GM12878 (cell line): ENCODE measurements around the gene FAM107A. TPM values are rescaled to one million over a fixed set of nuclear protein-coding genes. Genes with fewer than 3 reads are reported as not detected.

ENCODE experiments used
- ATAC-seq: fragments of 200-7000 bp; cut with Tn5 transposase; 3 replicates; pipeline ENCODE4 v1.9.1; 2020; ENCODE audit warnings: mild to moderate bottlenecking, moderate library complexity
- BruUV-seq: library from RNA; stranded (reverse); fragments of 400-500 nt; replicated peaks from 2 replicates; lab custom pipeline; 2021; lab: Mats Ljungman, UMichigan
- CTCF ChIA-PET: fragments of 300-600 bp; sonication (Branson Sonifier 250); formaldehyde crosslinking; extraction: SDS; loops from one replicate; lab custom pipeline; 2021; ENCODE audit warnings: inconsistent platforms; lab: Yijun Ruan, JAX
- POLR2A ChIA-PET: fragments of 350-600 bp; formaldehyde crosslinking; extraction: SDS; loops from one replicate; lab custom pipeline; 2021; ENCODE audit warnings: inconsistent platforms; lab: Charles Lee
- RAD21 ChIA-PET: fragments of 300-600 bp; sonication (Branson Sonifier 250); formaldehyde crosslinking; loops from one replicate; lab custom pipeline; 2023; ENCODE audit warnings: antibody characterized with exemption; ENCODE audit not compliant: unreplicated experiment; lab: Charles Lee
- SMC1A ChIA-PET: fragments of 300-600 bp; sonication (Branson Sonifier 250); formaldehyde crosslinking; loops from one replicate; lab custom pipeline; 2023; ENCODE audit not compliant: unreplicated experiment, uncharacterized antibody; lab: Charles Lee
- DNase-seq: peaks from one replicate; pipeline ENCODE4 v3.0.0-alpha.2; 2011; ENCODE audit warnings: low read depth, low spot score
- FAIRE-seq: peaks from 3 replicates; lab custom pipeline; 2011; peaks lifted over from hg19 to GRCh38; lab: Jason Lieb, UNC
- H2AFZ ChIP-seq: 2 replicates; pipeline ENCODE4 v1.6.0; 2011; ENCODE audit warnings: low read depth, low read length, control low read depth; ENCODE audit not compliant: control insufficient read depth
- H3K27ac ChIP-seq: 2 replicates; pipeline ENCODE4 v1.5.1; 2011; ENCODE audit warnings: control low read depth; ENCODE audit not compliant: control insufficient read depth, insufficient read depth
- H3K27me3 ChIP-seq, 2 experiments: replicated peaks in 1 of 2; 2 replicates each; pipeline versions ENCODE4 v1.6.0 to v1.6.1; 2011; ENCODE audit warnings: low read length in 1 of 2; ENCODE audit not compliant: control insufficient read depth in 2 of 2, insufficient read depth in 2 of 2
- H3K36me3 ChIP-seq, 2 experiments: 2 replicates each; pipeline ENCODE4 v1.5.1; 2011; ENCODE audit warnings: low read length in 1 of 2; ENCODE audit not compliant: control insufficient read depth in 2 of 2, insufficient read depth in 2 of 2
- H3K4me1 ChIP-seq: 2 replicates; pipeline ENCODE4 v1.6.1; 2011; ENCODE audit warnings: mild to moderate bottlenecking, low read length, moderate library complexity, mixed read lengths; ENCODE audit not compliant: control insufficient read depth, insufficient read depth
- H3K4me2 ChIP-seq: 2 replicates; pipeline ENCODE4 v1.6.0; 2011; ENCODE audit warnings: control low read depth; ENCODE audit not compliant: control insufficient read depth, insufficient read depth
- H3K4me3 ChIP-seq: fragments of 200-600 bp; sonication (generic); 2 replicates; pipeline ENCODE4 v1.5.1; 2016
- H3K79me2 ChIP-seq: 2 replicates; pipeline ENCODE4 v1.6.0; 2011; ENCODE audit warnings: low read length; ENCODE audit not compliant: control insufficient read depth, insufficient read depth
- H3K9ac ChIP-seq: 2 replicates; pipeline ENCODE4 v1.8.0; 2011; ENCODE audit warnings: low read length, control low read depth, mixed read lengths; ENCODE audit not compliant: control insufficient read depth, insufficient read depth
- H3K9me3 ChIP-seq: replicated peaks from 3 replicates; pipeline ENCODE4 v1.5.1; 2011; ENCODE audit warnings: mild to moderate bottlenecking, low read length; ENCODE audit not compliant: control insufficient read depth, insufficient read depth
- H4K20me1 ChIP-seq: 2 replicates; pipeline ENCODE4 v1.6.0; 2011; ENCODE audit not compliant: control insufficient read depth, insufficient read depth
- BCL3 ChIP-seq: IDR thresholded peaks from 2 replicates; pipeline ENCODE4 v1.6.1; 2011; ENCODE audit warnings: borderline replicate concordance, low read depth, mild to moderate bottlenecking, moderate library complexity, low read length; ENCODE audit not compliant: insufficient read depth, poor library complexity, severe bottlenecking
- CBFB ChIP-seq: IDR thresholded peaks from 2 replicates; pipeline ENCODE4 v1.6.1; 2016; ENCODE audit warnings: antibody characterized with exemption, low read depth
- CBX3 ChIP-seq: fragments of 200-600 bp; sonication (generic); IDR thresholded peaks from 2 replicates; pipeline ENCODE4 v1.6.1; 2016; ENCODE audit warnings: low read depth, borderline replicate concordance
- ELK1 ChIP-seq: IDR thresholded peaks from 2 replicates; pipeline ENCODE4 v1.6.1; 2012; ENCODE audit warnings: low read depth, low read length, improper control_type of control experiment
- LARP7 ChIP-seq: fragments of 450-650 bp; IDR thresholded peaks from 2 replicates; pipeline ENCODE4 v1.6.1; 2017; ENCODE audit warnings: mild to moderate bottlenecking
- MAX ChIP-seq: IDR thresholded peaks from 2 replicates; pipeline ENCODE4 v1.6.1; 2012; ENCODE audit warnings: low read depth, low read length, improper control_type of control experiment
- MXI1 ChIP-seq: fragments of 150-350 bp; IDR thresholded peaks from 2 replicates; pipeline ENCODE4 v1.6.1; 2011; ENCODE audit warnings: low read depth, mild to moderate bottlenecking, inconsistent platforms, low read length, improper control_type of control experiment
- RELA ChIP-seq: fragments of 450-650 bp; IDR thresholded peaks from 2 replicates; pipeline ENCODE4 v1.8.0; 2014; ENCODE audit warnings: borderline replicate concordance; ENCODE audit not compliant: partially characterized antibody
- SP1 ChIP-seq: IDR thresholded peaks from one replicate; pipeline ENCODE4 v1.6.1; 2011; ENCODE audit warnings: low read depth, low read length
- USF1 ChIP-seq: IDR thresholded peaks from 2 replicates; pipeline ENCODE4 v1.6.1; 2011; ENCODE audit warnings: borderline replicate concordance, low read depth, mild to moderate bottlenecking, moderate library complexity, mixed read lengths, low read length; ENCODE audit not compliant: insufficient read depth; ENCODE audit errors: extremely low read length
- ZBTB33 ChIP-seq: fragments of 450-650 bp; IDR thresholded peaks from 2 replicates; pipeline ENCODE4 v1.6.1; 2017; ENCODE audit warnings: mild to moderate bottlenecking
- ZNF207 ChIP-seq: fragments of 450-650 bp; IDR thresholded peaks from 2 replicates; pipeline ENCODE4 v1.6.1; 2014; ENCODE audit warnings: antibody characterized with exemption, mild to moderate bottlenecking, borderline replicate concordance
- WGBS: methylation state at CpG from one replicate; pipeline ENCODE4 v1.1.6; 2016; ENCODE audit warnings: low lambda C conversion rate; ENCODE audit not compliant: insufficient replicate concordance, insufficient coverage; ENCODE audit errors: missing lambda C conversion rate; 5-methylcytosine and 5-hydroxymethylcytosine counted together
- in situ Hi-C: fragments of 300-500 bp; cut with MboI; formaldehyde crosslinking; loops from 9 replicates; pipeline ENCODE4 v1.14.3; 2018; ENCODE audit warnings: mixed read lengths
- intact Hi-C: fragments of 100-400 bp; cut with micrococcal nuclease; formaldehyde crosslinking; loops from one replicate; pipeline ENCODE4 v1.14.2; 2022; ENCODE audit not compliant: unreplicated experiment
- polyA plus RNA-seq, 11 experiments: library from polyadenylated mRNA; depleted of rRNA in 4 of 11; unstranded in 6 of 11; stranded (reverse) in 5 of 11; fragments of >200 nt; fragmentation: Nextera tagmentation in 4 of 11; fragmentation: Illumina TruSeq in 1 of 11; extraction: Ambion mirVana in 4 of 11; extraction: Trizol in 1 of 11; gene quantifications; 1 replicate in 1 of 11; 2 replicates in 10 of 11; pipeline versions ENCODE4 v1.2.1 to v1.2.3, GENCODE V29; 2011 to 2016; ENCODE audit warnings: inconsistent platforms in 2 of 11, missing spikeins in 2 of 11, low read depth in 1 of 11
- total RNA-seq, 4 experiments: library from RNA; depleted of rRNA in 3 of 4; stranded (reverse); fragments of >200 nt in 3 of 4; fragmentation: Illumina TruSeq in 1 of 4; extraction: Trizol in 1 of 4; gene quantifications; 2 replicates each; pipeline versions ENCODE4 v1.2.1 to v1.2.3, GENCODE V29; 2013 to 2021

FAM107A gene
- total and polyA plus RNA-seq, 10 of the 15 experiments (the other 5 are each of a cell fraction or from before 2014, with no cell fraction given), result not detected

- H3K9ac ChIP-seq, result no peak within 1 kb of the TSS
- H4K20me1 ChIP-seq, result no peaks in the 10 kb centered on the region
- H3K36me3 ChIP-seq, result no peaks in the 10 kb centered on the region
- ATAC-seq (no peak), FAIRE-seq (no peak), DNase-seq (no peak)
- ChIA-PET POLR2A (interaction anchor here (0.6 kb wide), 2 partner anchors 33 to 131 kb away, joined by 3 to 5 read pairs; no protein-coding TSS in a partner anchor), SMC1A (interaction anchor here (0.8 to 1.6 kb wide), 3 partner anchors 43 to 73 kb away, joined by 3 to 5 read pairs (median 4); no protein-coding TSS in a partner anchor), RAD21 (no interaction called here), CTCF (interaction anchor here (1.1 to 1.3 kb wide), 2 partner anchors 230 to 235 kb away, joined by 3 to 8 read pairs; partner anchors contain the start of genes HTD2 and RPP14)
- H3K27ac ChIP-seq, result no peak within 1 kb of the TSS
- 32% methylated on average over 13 of the region's 13 CpGs for WGBS
- no TSS peak for BruUV-seq
- no peak within 1 kb of the TSS for H3K4me2 ChIP-seq
- intact Hi-C loops (no loop called here), in situ Hi-C loops (loop anchor here (10.0 kb wide), 1 partner anchor 212 kb away; no protein-coding TSS in a partner anchor)
- no peaks in the 10 kb centered on the region for H3K9me3 ChIP-seq
- H3K4me1 ChIP-seq, result no peaks in the 10 kb centered on the region
- no peaks in the 10 kb centered on the region; a peak in 1 of 4 replicates for H3K27me3 ChIP-seq
- H3K4me3 ChIP-seq, result no peak within 1 kb of the TSS
- no peak within 1 kb of the TSS for H2AFZ ChIP-seq
- H3K79me2 ChIP-seq, result no peaks in the 10 kb centered on the region
- no peak for TF ChIP-seq ZBTB33
- no peak for TF ChIP-seq ELK1
- no peak for TF ChIP-seq MXI1
- no peak for TF ChIP-seq SP1
- TF ChIP-seq RELA, result no peak
- no peak for TF ChIP-seq MAX
- TF ChIP-seq ZNF207, result no peak
- TF ChIP-seq LARP7, result no peak
- no peak for TF ChIP-seq BCL3
- TF ChIP-seq USF1, result no peak
- no peak for TF ChIP-seq CBFB
- no peak for TF ChIP-seq CBX3
These were observed 40.4 kb downstream of the FAM107A start, which contains the start of gene ACOX2 for GRCh38 chr3:58536501-58537411. TSS of gene ACOX2 (minus strand) at chr3:58537190. CDS start at chr3:58535106, 2,084 bp downstream.
